ENCODE results near the gene NABP1. TPM values are rescaled to one million over a fixed set of nuclear protein-coding genes. Genes with fewer than 3 reads are reported as not detected.
A peak's percentile ranks its signal among the peaks of the same experiment; 100 is the strongest.

Gene NABP1
- total RNA-seq, 1 experiment from 2014 or later: 46.5 TPM

DNA sequence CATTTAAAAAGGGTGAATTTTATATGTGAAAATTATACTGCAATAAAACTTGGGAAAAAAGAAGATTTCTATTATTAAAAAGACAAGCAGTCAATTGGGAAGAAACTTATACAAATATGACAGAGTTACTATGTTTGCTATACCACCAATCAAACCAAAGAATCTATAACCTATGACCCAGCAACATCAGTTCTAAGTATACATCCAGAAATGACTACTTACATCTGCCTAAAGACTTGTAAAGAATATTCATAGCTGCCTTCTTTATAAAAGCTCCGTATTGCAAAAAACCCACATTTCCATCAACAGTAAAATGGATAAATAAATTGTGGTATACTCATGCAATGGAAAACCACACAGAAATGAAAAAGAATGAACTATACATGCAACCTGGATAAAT, 32.9 kb upstream of the NABP1 start:
- Histone ChIP-seq H3K4me2 (no peak overlapping the region), H3K36me3 (ENCODE audit: low read depth) (no peaks in the 10 kb centered on the region; the same call in 1 of the 2 replicates), H3K4me3 (no peak overlapping the region), H2AFZ (no peak overlapping the region), H3F3A (ENCODE audit: insufficient read depth, low read depth) (peaks cover 25% of the 10 kb centered on the region), H4K20me1 (ENCODE audit: insufficient read depth) (no peaks in the 10 kb centered on the region), H3K79me2 (ENCODE audit: low read depth) (no peaks in the 10 kb centered on the region), H3K27ac (peak overlapping the region; percentile 74), H3K9me3 (ENCODE audit: insufficient read depth, low read depth) (peaks cover 5% of the 10 kb centered on the region; the same call in 1 of the 2 replicates), H3K4me1 (replicated peaks; ENCODE audit: insufficient read depth) (peaks cover 28% of the 10 kb centered on the region), H3K9me2 (ENCODE audit: insufficient read depth) (no peaks in the 10 kb centered on the region), H3K27me3 (ENCODE audit: insufficient read depth, low read depth) (no peaks in the 10 kb centered on the region)
- no TSS peak for BruUV-seq (replicated peaks)
- POLR2A ChIA-PET (ENCODE audit: unreplicated experiment): interaction anchor here (0.6 kb wide), 1 partner anchor 9 kb away, joined by 3 read pairs; no protein-coding TSS in a partner anchor
- no peak for TF ChIP-seq CTCF (conservative IDR thresholded peaks at IDR 0.05)
- TF ChIP-seq EZH2 (IDR thresholded peaks at IDR 0.05; ENCODE audit: low read depth): no peak
- CTCF ChIA-PET: no interaction called here
- no peak for DNase-seq
- intact Hi-C loops (cut with micrococcal nuclease; ENCODE audit: unreplicated experiment): no loop called here

- CTCF ChIA-PET: no interaction called here
- peak overlapping the region; percentile 74 for H3K27ac ChIP-seq
- no peak for TF ChIP-seq EZH2 (IDR thresholded peaks at IDR 0.05; ENCODE audit: low read depth)
- no peak for TF ChIP-seq CTCF (conservative IDR thresholded peaks at IDR 0.05)
- no peaks in the 10 kb centered on the region; the same call in 1 of the 2 replicates for H3K36me3 ChIP-seq (ENCODE audit: low read depth)
- POLR2A ChIA-PET (ENCODE audit: unreplicated experiment): interaction anchor here (0.6 kb wide), 1 partner anchor 10 kb away, joined by 3 read pairs; no protein-coding TSS in a partner anchor
- no peaks in the 10 kb centered on the region for H3K27me3 ChIP-seq (ENCODE audit: insufficient read depth, low read depth)
- H4K20me1 ChIP-seq (ENCODE audit: insufficient read depth): no peaks in the 10 kb centered on the region
- no peaks in the 10 kb centered on the region for H3K79me2 ChIP-seq (ENCODE audit: low read depth)
- H3K4me2 ChIP-seq: peak overlapping the region; percentile 36; the same call in 1 of the 2 replicates
- H3F3A ChIP-seq (ENCODE audit: insufficient read depth, low read depth): peaks cover 25% of the 10 kb centered on the region
- BruUV-seq (replicated peaks): no TSS peak
- H3K9me3 ChIP-seq (ENCODE audit: insufficient read depth, low read depth): peaks cover 5% of the 10 kb centered on the region; the same call in 1 of the 2 replicates
- H3K4me3 ChIP-seq: no peak overlapping the region
- peaks cover 28% of the 10 kb centered on the region for H3K4me1 ChIP-seq (replicated peaks; ENCODE audit: insufficient read depth)
- DNase-seq: no peak
- intact Hi-C loops (cut with micrococcal nuclease; ENCODE audit: unreplicated experiment): no loop called here
- H2AFZ ChIP-seq: no peak overlapping the region
- H3K9me2 ChIP-seq (ENCODE audit: insufficient read depth): no peaks in the 10 kb centered on the region
Observed at GRCh38 chr2:191645434-191646162, 32.3 kb upstream of the NABP1 start.

GRCh38 chr2:191646163-191646902, 31.6 kb upstream of the NABP1 start:
- no peaks in the 10 kb centered on the region for H4K20me1 ChIP-seq (ENCODE audit: insufficient read depth)
- H3K79me2 ChIP-seq (ENCODE audit: low read depth): no peaks in the 10 kb centered on the region
- peaks cover 25% of the 10 kb centered on the region for H3F3A ChIP-seq (ENCODE audit: insufficient read depth, low read depth)
- no peak overlapping the region for H3K4me3 ChIP-seq
- BruUV-seq (replicated peaks): no TSS peak
- no peak overlapping the region for H2AFZ ChIP-seq
- intact Hi-C loops (cut with micrococcal nuclease; ENCODE audit: unreplicated experiment): no loop called here
- POLR2A ChIA-PET (ENCODE audit: unreplicated experiment): no interaction called here
- no peaks in the 10 kb centered on the region for H3K9me2 ChIP-seq (ENCODE audit: insufficient read depth)
- H3K9me3 ChIP-seq (ENCODE audit: insufficient read depth, low read depth): peaks cover 5% of the 10 kb centered on the region; the same call in 1 of the 2 replicates
- CTCF ChIA-PET: no interaction called here
- no peaks in the 10 kb centered on the region for H3K27me3 ChIP-seq (ENCODE audit: insufficient read depth, low read depth)
- peak overlapping the region; percentile 74 for H3K27ac ChIP-seq
- no peaks in the 10 kb centered on the region; the same call in 1 of the 2 replicates for H3K36me3 ChIP-seq (ENCODE audit: low read depth)
- TF ChIP-seq CTCF (conservative IDR thresholded peaks at IDR 0.05): no peak
- no peak for TF ChIP-seq EZH2 (IDR thresholded peaks at IDR 0.05; ENCODE audit: low read depth)
- peak in 1 of 2 experiments; percentile 83 for DNase-seq
- H3K4me2 ChIP-seq: peak overlapping the region; percentile 36
- H3K4me1 ChIP-seq (replicated peaks; ENCODE audit: insufficient read depth): peaks cover 28% of the 10 kb centered on the region
